Stimulated activated CD8-positive, alpha-beta memory T cell treated with anti-CD3 and anti-CD28 coated beads, Interleukin-4, amount 100 ng/mL, for 4 hours (primary cell): Measurements from ENCODE around the gene WDR18.

Experiments used
- DNase-seq, 2 donors: peaks; one replicate each; pipeline ENCODE4 v3.0.0-alpha.2; 2020; ENCODE audit warnings: low read depth in 2 of 2, low spot score in 1 of 2

WDR18 gene

GRCh38 chr19:1040476-1041271 lies 56.5 kb downstream of the WDR18 start:
- DNase-seq: peak; percentile 72 to 81

GRCh38 chr19:1041272-1041834 lies 57.2 kb downstream of the WDR18 start:
- DNase-seq: no peak

GRCh38 chr19:1041835-1042685 lies 57.9 kb downstream of the WDR18 start:
- DNase-seq: no peak

- no peak for DNase-seq
Observed at GRCh38 chr19:1042689-1043511, 58.8 kb downstream of the WDR18 start.
